ENCODE results near the gene COLEC11.
"Not testable (repeated sequence)": the region's sequence is repeated elsewhere in the genome, so short reads cannot be mapped to it uniquely, and the experiment has no call there.

Gene COLEC11

GRCh38 chr2:3606370-3607201, 11.7 kb downstream of the COLEC11 start:
- no peak for DNase-seq

GRCh38 chr2:3608373-3609278, 13.7 kb downstream of the COLEC11 start:
- no peak for DNase-seq

GRCh38 chr2:3609279-3609673, 14.4 kb downstream of the COLEC11 start:
- DNase-seq: not testable (repeated sequence)

- DNase-seq: no peak
These were observed 15.5 kb downstream of the COLEC11 start for GRCh38 chr2:3610415-3610814.

- DNase-seq: no peak
These were observed 16.1 kb downstream of the COLEC11 start for GRCh38 chr2:3610881-3611505.

GRCh38 chr2:3611589-3611988, 16.7 kb downstream of the COLEC11 start:
- no peak for DNase-seq

- no peak for DNase-seq
These were observed 18.0 kb downstream of the COLEC11 start for GRCh38 chr2:3612639-3613523.

GRCh38 chr2:3613524-3613905, 18.6 kb downstream of the COLEC11 start:
- no peak for DNase-seq

- not testable (repeated sequence) for DNase-seq
These were observed 19.8 kb downstream of the COLEC11 start for GRCh38 chr2:3614743-3615142.

GRCh38 chr2:3615541-3616200, 20.8 kb downstream of the COLEC11 start:
- DNase-seq: not testable (repeated sequence)

GRCh38 chr2:3616435-3617197, 21.7 kb downstream of the COLEC11 start:
- DNase-seq: not testable (repeated sequence)

- no peak for DNase-seq
These were observed 22.4 kb downstream of the COLEC11 start for GRCh38 chr2:3617198-3617890.

- no peak for DNase-seq
These were observed 23.5 kb downstream of the COLEC11 start for GRCh38 chr2:3618367-3618766.

- no peak for DNase-seq
These were observed 24.1 kb downstream of the COLEC11 start for GRCh38 chr2:3619033-3619432.

- not testable (repeated sequence) for DNase-seq
These were observed 24.7 kb downstream of the COLEC11 start for GRCh38 chr2:3619661-3620060.

GRCh38 chr2:3620834-3621233, 25.9 kb downstream of the COLEC11 start:
- DNase-seq: no peak

- no peak for DNase-seq
These were observed 28.1 kb downstream of the COLEC11 start for GRCh38 chr2:3622967-3623366.

- no peak for DNase-seq
These were observed 29.3 kb downstream of the COLEC11 start for GRCh38 chr2:3624059-3624794.

- DNase-seq: no peak
These were observed 30.3 kb downstream of the COLEC11 start for GRCh38 chr2:3625186-3625585.
